Transverse colon (tissue), 4 donors: ENCODE results near the gene CDKAL1. TPM values are rescaled to one million over a fixed set of nuclear protein-coding genes. Genes with fewer than 3 reads are reported as not detected.

ENCODE experiments used
- DNase-seq: peaks from one replicate; pipeline ENCODE4 v3.0.0-alpha.2; 2019
- H3K27ac ChIP-seq, 4 donors: fragments of 200-600 bp; sonication (generic); 2 replicates each; pipeline ENCODE4 v1.5.1; 2016 to 2018; ENCODE audit warnings: inconsistent platforms in 4 of 4
- H3K27me3 ChIP-seq: fragments of 200-600 bp; sonication (generic); 2 replicates; pipeline ENCODE4 v1.5.1; 2017; ENCODE audit warnings: inconsistent platforms
- H3K36me3 ChIP-seq, 4 donors: fragments of 200-600 bp; sonication (generic); 2 replicates each; pipeline ENCODE4 v1.5.1; 2017 to 2019; ENCODE audit warnings: inconsistent platforms in 4 of 4
- H3K4me1 ChIP-seq, 4 donors: fragments of 200-600 bp; sonication (generic); 2 replicates each; pipeline ENCODE4 v1.5.1; 2017 to 2020; ENCODE audit warnings: inconsistent platforms in 4 of 4
- H3K4me3 ChIP-seq, 4 donors: fragments of 200-600 bp; sonication (generic); 1 replicate in 1 of 4; 2 replicates in 3 of 4; pipeline versions ENCODE4 v1.5.1 to v1.6.1; 2017 to 2019; ENCODE audit warnings: inconsistent platforms in 4 of 4
- H3K9me3 ChIP-seq, 2 donors: fragments of 200-600 bp; sonication (generic); 2 replicates each; pipeline ENCODE4 v1.5.1; 2017 to 2019; ENCODE audit warnings: inconsistent platforms in 2 of 2
- CTCF ChIP-seq, 5 experiments: fragments of 200-600 bp in 3 of 5; fragments of 450-650 bp in 2 of 5; sonication (generic) in 3 of 5; IDR thresholded peaks; 1 replicate in 2 of 5; 2 replicates in 3 of 5; pipeline ENCODE4 v1.5.1; 2016 to 2017; ENCODE audit warnings: antibody characterized with exemption in 5 of 5, inconsistent platforms in 3 of 5, mild to moderate bottlenecking in 2 of 5, moderate library complexity in 1 of 5
- EP300 ChIP-seq: sonication (generic); formaldehyde crosslinking; IDR thresholded peaks from one replicate; pipeline ENCODE4 v1.6.1; 2017; ENCODE audit warnings: antibody characterized with exemption, low read depth
- POLR2A ChIP-seq: fragments of 450-650 bp; IDR thresholded peaks from one replicate; pipeline ENCODE4 v1.6.1; 2016; ENCODE audit warnings: antibody characterized with exemption, mild to moderate bottlenecking, moderate library complexity
- POLR2AphosphoS5 ChIP-seq, 3 donors: sonication (generic); formaldehyde crosslinking; IDR thresholded peaks; one replicate each; pipeline ENCODE4 v1.6.1; 2016; ENCODE audit warnings: antibody characterized with exemption in 3 of 3
- WGBS, 2 donors: methylation state at CpG; one replicate each; pipeline ENCODE4 v1.1.5; 2018; ENCODE audit warnings: low coverage in 1 of 2; 5-methylcytosine and 5-hydroxymethylcytosine counted together
- in situ Hi-C, 4 donors: fragments of 200-750 bp; cut with MboI; loops; one replicate each; pipeline versions ENCODE4 v1.15.0 to v1.15.1; 2017; ENCODE audit warnings: low sequenced_read_pairs in 3 of 4, low pct_ligation_motif_present in 1 of 4, low pct_unique_long_range_greater_than_20kb in 1 of 4
- intact Hi-C: fragments of 100-400 bp; cut with DNase I; formaldehyde crosslinking; loops from one replicate; pipeline ENCODE4 v1.15.1; 2023; ENCODE audit warnings: low total_unique reads
- total RNA-seq, 4 donors: library from RNA; depleted of rRNA; stranded (reverse); fragments of >200 nt; gene quantifications; one replicate each; pipeline ENCODE4 v1.1.0, GENCODE V29; 2016

The CDKAL1 gene
- total RNA-seq, 4 donors from 2014 or later, result 4.8 to 21.7 (median 12.5) TPM

DNA sequence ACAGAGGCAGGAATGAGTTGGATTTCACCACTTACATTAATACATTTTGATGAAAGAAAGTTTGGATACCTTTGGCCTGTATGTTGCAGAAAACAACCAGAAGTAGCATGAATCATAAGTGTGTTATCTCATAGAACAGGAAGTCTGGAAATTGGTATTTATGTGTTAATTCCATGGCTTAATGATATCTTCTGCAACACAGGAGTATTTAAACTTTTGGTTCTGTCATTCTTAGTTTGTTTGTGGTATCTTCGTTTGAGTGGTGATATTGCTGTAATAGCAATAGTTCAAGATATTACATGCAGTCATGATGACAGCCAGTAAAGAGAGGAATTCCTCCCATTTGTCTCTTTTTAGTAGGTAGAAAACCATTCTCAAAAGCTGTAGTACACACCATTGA lies 177.3 kb downstream of the CDKAL1 start:
- Histone ChIP-seq H3K27ac (no peak overlapping the region), H3K27me3 (no peaks in the 10 kb centered on the region), H3K4me3 (no peak overlapping the region), H3K9me3 (no peaks in the 10 kb centered on the region), H3K4me1 (peaks cover 0 to 30% (median 17%) of the 10 kb centered on the region in 4 donors), H3K36me3 (no peaks in the 10 kb centered on the region)
- 30% methylated on average over 1 of the region's 1 CpG; no CpG with 5 or more reads in 1 of the 2 donors for WGBS, 2 donors
- no peak for TF ChIP-seq CTCF (IDR thresholded peaks at IDR 0.05)
- TF ChIP-seq POLR2A, result no peak
- TF ChIP-seq POLR2AphosphoS5 (IDR thresholded peaks at IDR 0.05), result no peak
- TF ChIP-seq EP300, result no peak
- in situ Hi-C loops, result no loop called here
- no peak for DNase-seq
- intact Hi-C loops, result no loop called here

- in situ Hi-C loops, result no loop called here
- Histone ChIP-seq H3K9me3 (no peaks in the 10 kb centered on the region), H3K36me3 (no peaks in the 10 kb centered on the region), H3K4me3 (no peak overlapping the region), H3K4me1 (peaks cover 0 to 25% (median 14%) of the 10 kb centered on the region in 4 donors), H3K27me3 (no peaks in the 10 kb centered on the region), H3K27ac (no peak overlapping the region)
- intact Hi-C loops, result no loop called here
- DNase-seq, result no peak
- whole genome bisulfite sequencing, 2 donors, result 53 to 68% methylated on average over 2 of the region's 2 CpGs
- TF ChIP-seq POLR2AphosphoS5 (IDR thresholded peaks at IDR 0.05) (no peak), EP300 (no peak), CTCF (IDR thresholded peaks at IDR 0.05) (no peak), POLR2A (no peak)
Measured at GRCh38 chr6:20712011-20712410, 177.8 kb downstream of the CDKAL1 start.

GRCh38 chr6:20715135-20715806 lies 181.0 kb downstream of the CDKAL1 start:
- WGBS, 2 donors, result 63 to 69% methylated on average over 3 of the region's 3 CpGs
- H3K27ac ChIP-seq, result no peak overlapping the region
- H3K4me3 ChIP-seq, result no peak overlapping the region
- DNase-seq, result no peak
- intact Hi-C loops, result no loop called here
- in situ Hi-C loops, result no loop called here
- TF ChIP-seq POLR2AphosphoS5 (IDR thresholded peaks at IDR 0.05), result no peak
- TF ChIP-seq POLR2A, result no peak
- no peak for TF ChIP-seq EP300
- no peak for TF ChIP-seq CTCF (IDR thresholded peaks at IDR 0.05)
- no peaks in the 10 kb centered on the region for H3K36me3 ChIP-seq
- no peaks in the 10 kb centered on the region for H3K9me3 ChIP-seq
- peaks cover 0 to 6% (median 0%) of the 10 kb centered on the region in 4 donors for H3K4me1 ChIP-seq
- no peaks in the 10 kb centered on the region for H3K27me3 ChIP-seq

- Histone ChIP-seq H3K27me3 (no peaks in the 10 kb centered on the region), H3K27ac (no peak overlapping the region), H3K4me3 (no peak overlapping the region), H3K9me3 (no peaks in the 10 kb centered on the region), H3K36me3 (no peaks in the 10 kb centered on the region), H3K4me1 (no peaks in the 10 kb centered on the region)
- no peak for DNase-seq
- intact Hi-C loops, result no loop called here
- WGBS, 2 donors, result 80 to 90% methylated on average over 1 of the region's 1 CpG
- in situ Hi-C loops, result no loop called here
- TF ChIP-seq CTCF (IDR thresholded peaks at IDR 0.05), result no peak
- TF ChIP-seq POLR2AphosphoS5 (IDR thresholded peaks at IDR 0.05), result no peak
- TF ChIP-seq POLR2A, result no peak
- no peak for TF ChIP-seq EP300
Measured at GRCh38 chr6:20716865-20717264, 182.6 kb downstream of the CDKAL1 start.
